Bronchus fibroblast of lung (primary cell): ENCODE data around the gene CACNA2D2. TPM values are rescaled to one million over a fixed set of nuclear protein-coding genes. Genes with fewer than 3 reads are reported as not detected.

Experiments
- total RNA-seq: library from RNA; depleted of rRNA; stranded (reverse); fragments of >200 nt; gene quantifications from 2 replicates; pipeline ENCODE4 v1.2.3, GENCODE V29; 2015

CACNA2D2 gene
- total RNA-seq: 0.15 and 0.17 TPM in 2 replicates

DNA sequence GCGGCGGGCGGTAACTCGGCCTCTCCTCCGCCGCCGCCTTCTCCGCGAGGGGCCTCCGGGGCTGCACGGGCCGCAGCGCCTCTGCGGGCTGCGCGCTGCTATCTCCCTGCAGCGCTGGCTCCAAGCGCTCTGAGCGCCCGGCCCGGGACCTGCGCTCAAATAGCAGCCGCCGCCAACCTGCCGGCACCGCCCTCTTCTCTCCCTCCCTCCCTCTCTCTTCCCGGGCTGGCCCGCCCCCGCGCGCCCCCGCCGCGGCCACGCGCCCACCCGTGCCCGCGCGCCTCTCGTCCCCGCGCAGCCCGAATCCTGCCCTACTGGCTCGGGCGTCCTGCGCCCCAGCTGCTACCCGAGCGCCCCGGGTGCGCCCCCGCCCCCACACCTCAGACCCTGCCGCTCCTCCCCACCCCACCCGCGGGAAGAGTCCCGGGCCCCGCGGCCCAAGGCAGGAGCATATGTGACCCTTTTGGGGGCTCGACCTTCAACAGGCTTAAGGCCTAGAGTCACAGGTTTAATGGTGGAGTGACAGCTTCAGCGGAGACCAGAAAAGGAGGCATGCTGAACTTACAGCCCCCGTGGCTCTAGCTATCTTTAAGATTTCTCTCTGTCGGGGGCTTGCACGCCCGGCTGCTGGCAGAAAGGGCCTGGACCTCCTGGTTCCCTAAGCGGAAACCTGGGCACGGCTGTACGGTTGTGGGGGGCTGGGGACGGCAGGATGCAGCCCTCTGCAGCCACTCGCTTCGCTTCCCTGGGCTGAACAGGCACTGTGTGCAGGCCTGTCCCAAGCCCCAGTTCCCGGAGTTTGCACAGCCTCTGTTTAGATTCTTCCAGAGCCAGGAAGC, at the start of gene CACNA2D2:
Gene CACNA2D2, minus strand, starts transcription at position 131 of the 839 bp plus-strand sequence. CDS start 211 bp downstream, outside the sequence.

DNA sequence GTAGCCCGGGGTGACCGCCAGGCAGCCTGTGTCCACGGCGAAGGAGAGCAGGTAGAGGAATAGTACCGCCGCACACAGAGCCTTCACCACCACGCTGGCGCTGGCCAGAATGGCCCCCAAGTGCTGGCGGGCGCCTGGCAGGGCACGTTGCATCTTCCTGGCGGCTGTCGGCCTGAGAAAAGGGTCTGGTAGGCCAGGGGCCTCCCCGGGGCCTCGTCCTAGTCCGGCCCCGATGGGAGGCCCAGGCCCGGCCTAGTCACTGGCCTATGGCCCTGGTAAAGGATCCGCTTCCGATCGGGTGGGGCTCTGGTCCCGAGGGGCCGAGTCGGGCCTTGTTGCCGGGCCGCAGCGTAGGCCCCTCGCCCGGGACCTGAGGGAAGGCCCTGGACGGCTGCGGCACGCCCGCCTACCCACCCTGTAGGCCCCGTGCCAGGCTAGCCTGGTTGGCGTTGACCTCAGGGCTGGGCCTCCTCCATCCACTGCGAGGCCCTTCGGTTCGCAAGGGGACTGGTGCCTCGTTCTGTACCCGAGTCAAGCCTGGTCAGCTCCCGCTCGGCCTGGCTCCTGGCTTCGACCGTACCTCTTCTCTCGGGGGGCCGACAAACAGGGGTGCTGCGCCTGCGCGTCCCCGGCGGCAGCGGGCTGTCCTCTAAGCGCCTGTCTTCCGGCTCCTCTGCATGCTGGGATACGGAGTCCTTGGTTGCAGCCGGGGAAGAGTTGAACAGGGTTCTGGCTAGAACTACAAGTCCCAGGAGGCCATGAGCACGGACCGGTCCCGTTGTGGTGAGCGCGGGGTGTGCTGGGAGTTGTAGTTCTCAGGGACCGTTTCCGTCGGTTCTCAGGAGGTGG, 144.3 kb downstream of the CACNA2D2 start, which contains the start of gene TMEM115:
Gene TMEM115, minus strand, starts transcription at position 611 of the 849 bp plus-strand sequence. Its CDS starts 458 bp downstream, at position 153.

DNA sequence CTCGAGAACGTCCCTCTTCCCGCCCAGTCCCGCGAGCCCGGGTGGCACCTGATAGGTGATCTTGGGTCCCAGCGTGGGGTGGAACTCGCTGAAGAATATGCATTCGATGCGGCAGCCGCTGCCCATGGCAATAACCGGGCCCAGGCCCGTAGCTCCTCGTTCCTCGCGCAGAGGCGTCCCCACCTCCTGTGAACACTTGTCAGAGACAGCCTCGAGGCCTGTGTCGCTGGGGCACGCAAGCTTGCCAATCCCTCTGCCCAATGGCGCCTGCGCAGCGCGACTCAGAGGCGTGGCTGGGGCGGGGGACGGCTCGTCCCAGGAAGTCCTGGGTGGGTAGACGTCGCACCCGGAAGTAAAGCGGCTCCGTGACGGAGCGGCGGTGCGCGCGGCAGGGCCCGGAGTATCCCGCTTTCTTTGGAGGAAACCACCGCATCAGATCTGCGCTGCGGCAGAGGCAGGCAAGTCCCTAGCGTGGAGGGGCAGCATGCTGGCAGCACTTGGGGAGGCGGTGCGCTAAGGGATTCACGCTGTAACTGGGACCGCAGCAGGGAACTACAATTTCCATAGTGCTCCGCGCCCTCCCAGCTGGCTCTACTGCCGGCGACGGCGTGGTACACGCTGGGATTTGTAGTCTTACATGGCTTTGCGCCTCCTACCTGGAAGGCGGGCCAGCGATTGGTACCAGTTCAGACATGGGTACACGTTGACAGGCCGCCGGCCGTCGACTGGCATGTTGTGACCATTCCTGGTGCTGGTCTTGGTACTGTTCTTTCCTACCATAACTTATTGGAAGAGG, 152.7 kb downstream of the CACNA2D2 start, which contains the start of the genes CYB561D2 and NPRL2:
Gene CYB561D2, plus strand, starts transcription at position 336 of the 796 bp plus-strand sequence. CDS start 572 bp downstream, outside the sequence.
Gene NPRL2, minus strand, starts transcription at position 249 of the 796 bp plus-strand sequence. Its CDS starts 123 bp downstream, at position 126.

DNA sequence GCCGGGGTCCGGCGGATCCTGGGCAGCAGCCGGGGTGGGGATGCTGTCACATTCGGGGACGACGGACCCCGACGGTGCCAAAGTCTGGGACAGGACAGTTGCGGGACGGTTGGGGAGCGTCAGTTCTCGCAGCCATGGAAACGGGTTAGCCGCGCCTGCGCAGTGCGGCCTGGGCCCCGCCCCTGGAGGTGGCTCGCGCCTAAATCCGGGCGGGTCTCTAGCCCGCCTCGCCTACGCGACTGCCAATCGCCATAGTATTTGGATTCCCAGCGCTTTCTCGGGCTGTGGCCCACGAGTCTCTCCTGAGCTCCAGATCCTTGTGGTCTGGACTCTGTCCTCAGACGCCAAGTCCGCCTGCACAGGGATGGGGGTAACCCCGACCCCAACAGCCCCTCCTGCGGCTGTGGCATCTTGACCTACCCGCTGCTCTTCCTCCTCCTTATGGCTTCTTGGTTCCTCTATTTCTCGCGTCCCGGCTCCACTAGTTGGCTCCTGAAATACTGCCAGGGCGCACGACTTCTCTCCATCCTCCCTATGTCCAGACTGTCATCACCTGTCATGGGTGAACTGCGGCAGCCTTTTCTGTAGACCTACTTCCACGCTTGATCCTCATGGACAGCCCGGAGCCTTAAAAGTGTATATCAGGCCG, 157.7 kb downstream of the CACNA2D2 start, which contains the start of gene ZMYND10:
Gene ZMYND10, minus strand, starts transcription at position 147 of the 649 bp plus-strand sequence. CDS start 153 bp downstream, outside the sequence.

DNA sequence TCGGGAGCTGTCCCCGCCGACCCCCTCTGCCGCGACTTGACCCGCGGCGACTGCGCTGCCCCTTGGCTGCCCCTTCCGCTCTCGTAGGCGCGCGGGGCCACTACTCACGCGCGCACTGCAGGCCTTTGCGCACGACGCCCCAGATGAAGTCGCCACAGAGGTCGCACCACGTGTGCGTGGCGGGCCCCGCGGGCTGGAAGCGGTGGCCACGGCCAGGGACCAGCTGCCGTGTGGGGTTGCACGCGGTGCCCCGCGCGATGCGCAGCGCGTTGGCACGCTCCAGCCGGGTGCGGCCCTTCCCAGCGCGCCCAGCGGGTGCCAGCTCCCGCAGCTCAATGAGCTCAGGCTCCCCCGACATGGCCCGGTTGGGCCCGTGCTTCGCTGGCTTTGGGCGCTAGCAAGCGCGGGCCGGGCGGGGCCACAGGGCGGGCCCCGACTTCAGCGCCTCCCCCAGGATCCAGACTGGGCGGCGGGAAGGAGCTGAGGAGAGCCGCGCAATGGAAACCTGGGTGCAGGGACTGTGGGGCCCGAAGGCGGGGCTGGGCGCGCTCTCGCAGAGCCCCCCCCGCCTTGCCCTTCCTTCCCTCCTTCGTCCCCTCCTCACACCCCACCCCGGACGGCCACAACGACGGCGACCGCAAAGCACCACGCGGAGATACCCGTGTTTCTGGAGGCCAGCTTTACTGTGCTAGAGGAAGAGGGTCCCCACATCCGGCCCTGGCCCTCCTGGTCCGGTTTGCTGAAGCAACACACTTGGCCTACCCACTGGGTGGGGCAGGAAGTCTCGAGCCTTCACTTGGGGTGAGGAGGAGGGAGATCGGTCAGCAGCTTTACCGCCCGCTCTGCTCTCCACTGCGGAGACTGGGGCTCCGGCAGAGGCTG, 162.7 kb downstream of the CACNA2D2 start, which contains the start of gene RASSF1:
Gene RASSF1, minus strand, starts transcription at position 389 of the 882 bp plus-strand sequence. Its CDS starts 31 bp downstream, at position 358.

DNA sequence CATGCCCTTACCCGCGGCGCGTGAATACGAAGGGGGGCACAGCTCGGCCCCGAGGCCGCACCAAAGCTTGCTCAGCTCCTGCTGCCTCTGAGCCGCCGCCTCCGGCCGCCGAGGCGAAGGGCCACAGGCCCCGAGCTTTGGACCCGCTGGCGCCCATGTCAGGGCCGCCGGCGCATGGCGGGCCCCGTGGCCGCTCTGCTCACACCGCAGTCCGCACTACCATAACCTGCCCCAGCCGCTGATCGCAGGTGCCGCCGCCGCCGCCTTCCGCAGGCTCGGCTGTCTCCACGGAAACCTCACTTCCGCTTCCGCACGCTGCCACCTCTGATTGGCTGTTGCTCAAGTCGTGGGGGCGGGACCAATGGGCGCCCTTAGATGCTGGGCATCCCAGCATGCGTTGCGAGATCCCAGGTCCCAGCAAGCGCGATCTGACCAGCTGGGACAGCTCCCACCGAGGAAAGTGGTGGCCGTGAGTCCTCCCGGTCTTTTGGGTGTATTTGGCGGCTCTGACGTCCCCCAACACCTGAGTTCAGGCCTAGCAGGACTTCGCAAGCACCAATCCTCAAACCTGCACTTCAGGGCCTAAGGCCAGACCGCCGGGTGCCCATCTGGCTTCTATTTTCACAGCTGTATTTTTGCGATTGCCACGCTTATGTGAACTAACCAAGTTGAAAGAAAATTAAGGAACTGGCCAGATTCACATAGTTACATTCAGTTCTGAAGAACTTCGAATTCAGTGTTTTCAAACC, 175.3 kb downstream of the CACNA2D2 start, which contains the start of gene TUSC2:
Gene TUSC2, minus strand, starts transcription at position 281 of the 749 bp plus-strand sequence. Its CDS starts 124 bp downstream, at position 157.

DNA sequence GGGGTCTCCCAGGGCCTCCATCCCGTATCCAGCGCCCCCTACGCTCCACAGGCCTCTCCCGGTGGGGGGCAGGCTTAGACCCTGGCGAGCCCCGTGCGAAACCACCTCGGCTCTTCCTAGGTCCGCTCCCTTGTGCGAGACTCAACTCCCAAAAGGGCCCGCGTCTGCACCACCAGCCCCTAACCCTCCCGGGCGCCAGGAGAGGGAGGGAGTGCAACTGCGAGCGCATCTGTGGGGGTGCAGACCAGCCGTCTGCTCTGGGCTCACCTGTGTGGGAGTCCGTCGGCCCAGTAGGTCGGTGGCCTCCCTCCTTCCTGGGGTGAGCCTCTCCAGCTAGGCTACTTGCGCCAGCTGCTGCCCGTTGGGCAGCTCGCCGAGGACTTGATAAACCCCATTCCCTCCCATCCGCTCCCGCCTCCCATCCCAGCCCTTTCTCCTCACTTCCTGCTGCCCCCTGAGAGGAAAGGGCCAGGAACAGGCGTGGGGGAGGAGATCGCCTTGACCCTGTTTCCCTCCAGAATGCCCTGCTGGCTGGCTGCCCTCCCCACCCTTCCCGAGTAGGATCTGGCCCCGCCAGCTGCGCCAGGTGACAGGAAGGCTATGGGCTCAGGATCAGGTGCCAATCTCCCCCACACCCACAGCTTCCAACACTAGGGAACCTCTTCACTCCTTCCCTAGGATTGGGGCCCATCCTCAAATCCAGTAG, 180.9 kb downstream of the CACNA2D2 start, which contains the start of gene HYAL2:
Gene HYAL2, minus strand, starts transcription at position 360 of the 706 bp plus-strand sequence. CDS start 2,256 bp downstream, outside the sequence.

Other genes starting within 250 kb of the CACNA2D2 start
- 14.3 and 15.3 TPM in 2 replicates for gene SEMA3B, start 234.5 kb downstream of the CACNA2D2 start, total RNA-seq
- not detected in 2 replicates for gene LSMEM2, start 224.5 kb downstream of the CACNA2D2 start, total RNA-seq
- 95.1 and 101 TPM in 2 replicates for gene IFRD2, start 211.2 kb downstream of the CACNA2D2 start, total RNA-seq
- gene HYAL3, start 204.2 kb downstream of the CACNA2D2 start, total RNA-seq: 3.9 and 4.8 TPM in 2 replicates
- 21.7 and 23.7 TPM in 2 replicates for gene NAA80, start 204.2 kb downstream of the CACNA2D2 start, total RNA-seq
- gene HYAL1, start 200.1 kb downstream of the CACNA2D2 start, total RNA-seq: 3.1 and 3.4 TPM in 2 replicates
- gene HYAL2, start 180.9 kb downstream of the CACNA2D2 start, total RNA-seq: 82.4 and 84.6 TPM in 2 replicates
- gene TUSC2, start 175.4 kb downstream of the CACNA2D2 start, total RNA-seq: 27.6 and 39.3 TPM in 2 replicates
- gene RASSF1, start 162.8 kb downstream of the CACNA2D2 start, total RNA-seq: 36.3 and 38.7 TPM in 2 replicates
- 0.34 and 1.3 TPM in 2 replicates for gene ZMYND10, start 157.9 kb downstream of the CACNA2D2 start, total RNA-seq
- gene NPRL2, start 152.9 kb downstream of the CACNA2D2 start, total RNA-seq: 25.1 and 27.9 TPM in 2 replicates
- gene CYB561D2, start 152.8 kb downstream of the CACNA2D2 start, total RNA-seq: 30.3 and 31.9 TPM in 2 replicates
- gene TMEM115, start 144.1 kb downstream of the CACNA2D2 start, total RNA-seq: 52.5 and 56.2 TPM in 2 replicates
- gene C3orf18, start 64.1 kb upstream of the CACNA2D2 start, total RNA-seq: 7.7 and 9.8 TPM in 2 replicates
- gene HEMK1, start 65.9 kb upstream of the CACNA2D2 start, total RNA-seq: 13.2 and 18.0 TPM in 2 replicates
- gene CISH, start 108.1 kb upstream of the CACNA2D2 start, total RNA-seq: 1.2 and 2.1 TPM in 2 replicates
- 40.3 and 41.3 TPM in 2 replicates for gene MAPKAPK3, start 113.5 kb upstream of the CACNA2D2 start, total RNA-seq
- gene DOCK3, start 171.3 kb upstream of the CACNA2D2 start, total RNA-seq: under 0.01 TPM in 2 replicates